Mononuclear cell (primary cell): ENCODE measurements around the gene NUP54. TPM values are rescaled to one million over a fixed set of nuclear protein-coding genes. Genes with fewer than 3 reads are reported as not detected.
A peak's percentile ranks its signal among the peaks of the same experiment; 100 is the strongest.

Experiments used
- H3K27me3 ChIP-seq: 2 replicates; pipeline ENCODE4 v1.6.0; 2011; ENCODE audit warnings: low read length, control low read depth; ENCODE audit not compliant: insufficient read depth
- H3K4me1 ChIP-seq: 2 replicates; pipeline ENCODE4 v1.5.1; 2011; ENCODE audit warnings: mild to moderate bottlenecking, low read length, control low read depth; ENCODE audit not compliant: insufficient read depth
- H3K4me3 ChIP-seq: 2 replicates; pipeline ENCODE4 v1.5.1; 2011; ENCODE audit warnings: mild to moderate bottlenecking, low read length, moderate library complexity
- H3K9me3 ChIP-seq: 2 replicates; pipeline ENCODE4 v1.5.1; 2011; ENCODE audit warnings: low read depth, mild to moderate bottlenecking, control low read depth, low read length
- total RNA-seq: library from RNA; depleted of rRNA; stranded (reverse); fragments of >200 nt; gene quantifications from one replicate; pipeline ENCODE4 v1.2.3, GENCODE V29; 2012

The NUP54 gene, protein sequence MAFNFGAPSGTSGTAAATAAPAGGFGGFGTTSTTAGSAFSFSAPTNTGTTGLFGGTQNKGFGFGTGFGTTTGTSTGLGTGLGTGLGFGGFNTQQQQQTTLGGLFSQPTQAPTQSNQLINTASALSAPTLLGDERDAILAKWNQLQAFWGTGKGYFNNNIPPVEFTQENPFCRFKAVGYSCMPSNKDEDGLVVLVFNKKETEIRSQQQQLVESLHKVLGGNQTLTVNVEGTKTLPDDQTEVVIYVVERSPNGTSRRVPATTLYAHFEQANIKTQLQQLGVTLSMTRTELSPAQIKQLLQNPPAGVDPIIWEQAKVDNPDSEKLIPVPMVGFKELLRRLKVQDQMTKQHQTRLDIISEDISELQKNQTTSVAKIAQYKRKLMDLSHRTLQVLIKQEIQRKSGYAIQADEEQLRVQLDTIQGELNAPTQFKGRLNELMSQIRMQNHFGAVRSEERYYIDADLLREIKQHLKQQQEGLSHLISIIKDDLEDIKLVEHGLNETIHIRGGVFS
- total RNA-seq = 82.9 TPM

DNA sequence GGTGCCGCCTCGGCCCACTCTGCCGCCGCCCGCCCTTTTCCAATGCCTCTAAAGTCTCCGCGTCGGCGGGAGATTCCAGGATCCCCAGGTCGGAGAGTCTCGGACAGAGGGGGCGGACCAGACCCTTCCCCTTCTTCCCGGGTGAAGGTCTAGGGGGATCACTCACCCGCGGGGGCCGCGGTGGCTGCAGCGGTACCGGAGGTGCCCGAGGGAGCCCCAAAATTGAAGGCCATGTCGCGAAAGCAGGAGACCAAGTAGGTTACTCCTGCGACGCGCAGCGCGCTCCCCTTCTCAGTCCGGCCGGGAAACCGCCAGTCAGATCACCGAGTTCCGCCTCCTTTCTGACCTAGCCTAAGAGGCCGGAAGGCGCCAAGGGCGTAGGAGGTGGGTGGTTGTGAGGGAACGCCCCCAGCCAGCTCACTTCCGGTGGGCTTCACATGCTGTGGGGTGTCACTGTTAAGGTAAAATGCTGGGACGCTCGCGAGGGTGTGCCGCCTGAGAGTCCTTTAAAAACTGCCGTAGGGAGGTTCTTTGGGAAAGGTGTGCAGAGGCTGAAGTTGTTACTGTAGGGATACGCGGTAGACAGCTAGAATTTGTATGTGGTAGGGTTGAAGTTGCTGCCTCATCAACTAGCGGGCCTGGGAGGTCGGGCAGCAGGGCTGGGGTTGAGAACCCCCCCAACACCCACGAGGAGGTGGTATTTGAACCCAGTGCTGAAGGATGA is at the start of gene NUP54:
Gene NUP54 (minus strand): TSS at position 256 of the 724 bp plus-strand sequence. CDS start 23 bp downstream, at position 233.
- Histone ChIP-seq H3K9me3 (no peaks in the 10 kb centered on the region), H3K4me1 (peaks cover 20% of the 10 kb centered on the region), H3K27me3 (no peaks in the 10 kb centered on the region), H3K4me3 (peak within 1 kb of the TSS; percentile 87)

DNA sequence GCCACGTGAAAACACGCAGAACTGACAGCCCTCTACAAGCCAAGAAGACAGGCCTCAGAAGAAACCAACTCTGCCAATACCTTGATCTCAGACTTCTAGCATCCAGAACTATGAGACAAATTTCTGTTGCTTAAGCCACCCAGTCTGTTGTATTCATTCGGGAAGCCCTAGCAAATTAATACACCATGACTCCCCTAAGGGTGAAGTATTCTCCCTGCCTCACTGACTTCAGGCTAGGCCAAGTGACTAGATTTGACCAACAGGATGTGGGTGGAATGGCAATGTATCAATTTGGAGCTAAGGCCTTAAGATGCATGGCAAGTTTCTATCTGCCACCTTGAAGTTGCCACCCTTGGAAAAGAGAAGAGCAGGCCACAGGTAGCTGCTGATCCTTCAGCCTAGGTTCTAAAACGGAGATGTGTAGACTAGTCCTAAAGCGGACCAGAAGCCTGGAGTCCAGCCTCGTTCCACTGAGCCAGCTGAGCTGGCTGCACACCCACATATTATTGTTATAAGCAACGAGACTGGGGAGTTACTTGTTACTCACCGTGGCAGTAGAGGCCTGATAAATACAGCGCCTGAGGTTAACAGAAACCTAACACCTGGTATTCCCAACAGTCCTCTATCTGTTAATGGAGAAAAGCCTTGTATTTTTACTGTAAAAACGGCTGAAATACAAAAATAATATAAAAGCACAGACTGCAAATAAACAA is 49.0 kb upstream of the NUP54 start:
- Histone ChIP-seq H3K27me3 (no peaks in the 10 kb centered on the region), H3K4me1 (peaks cover 79% of the 10 kb centered on the region), H3K4me3 (no peak overlapping the region), H3K9me3 (no peaks in the 10 kb centered on the region)

DNA sequence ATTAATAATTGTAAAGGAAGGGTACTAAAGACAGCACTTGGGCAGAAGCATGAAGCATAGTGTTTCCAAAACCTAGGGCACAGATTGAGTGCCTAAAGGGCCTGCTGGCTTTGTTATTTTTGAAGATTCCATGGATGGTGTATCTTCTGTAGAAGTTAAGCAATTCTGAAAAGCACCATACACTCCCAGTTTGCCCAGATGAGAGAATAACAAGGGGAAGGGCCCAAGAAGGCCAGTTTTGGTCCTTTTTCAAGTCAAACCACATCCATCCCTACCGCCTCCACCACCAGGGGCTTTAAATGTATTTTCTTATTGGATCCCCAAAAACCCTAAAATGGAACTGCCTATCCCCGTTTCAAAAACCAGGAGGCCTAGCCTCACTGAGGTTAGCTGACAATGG is 48.2 kb upstream of the NUP54 start:
- Histone ChIP-seq H3K27me3 (no peaks in the 10 kb centered on the region), H3K9me3 (no peaks in the 10 kb centered on the region), H3K4me3 (no peak overlapping the region), H3K4me1 (peaks cover 80% of the 10 kb centered on the region)

DNA sequence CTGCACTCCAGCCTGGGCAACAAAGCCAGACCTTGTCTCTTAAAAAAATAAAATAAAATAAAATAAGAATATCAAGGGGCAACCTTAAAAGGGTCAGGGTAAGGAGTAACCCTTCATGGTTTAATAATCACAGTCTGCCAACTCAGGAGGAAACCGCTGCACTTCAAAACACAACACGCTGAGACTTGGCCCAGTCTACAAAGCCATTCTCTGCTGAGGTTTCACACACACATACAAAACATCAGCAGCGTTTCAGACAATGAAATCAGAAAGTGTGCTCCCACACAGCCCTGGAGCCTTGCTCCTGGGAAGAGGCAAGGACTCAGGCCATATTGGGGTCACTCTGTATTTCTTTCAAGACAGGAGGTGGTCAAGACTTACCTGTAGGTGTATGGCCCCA is 47.1 kb upstream of the NUP54 start:
- peaks cover 71% of the 10 kb centered on the region for H3K4me1 ChIP-seq
- H3K4me3 ChIP-seq = no peak overlapping the region
- H3K27me3 ChIP-seq = no peaks in the 10 kb centered on the region
- no peaks in the 10 kb centered on the region for H3K9me3 ChIP-seq

DNA sequence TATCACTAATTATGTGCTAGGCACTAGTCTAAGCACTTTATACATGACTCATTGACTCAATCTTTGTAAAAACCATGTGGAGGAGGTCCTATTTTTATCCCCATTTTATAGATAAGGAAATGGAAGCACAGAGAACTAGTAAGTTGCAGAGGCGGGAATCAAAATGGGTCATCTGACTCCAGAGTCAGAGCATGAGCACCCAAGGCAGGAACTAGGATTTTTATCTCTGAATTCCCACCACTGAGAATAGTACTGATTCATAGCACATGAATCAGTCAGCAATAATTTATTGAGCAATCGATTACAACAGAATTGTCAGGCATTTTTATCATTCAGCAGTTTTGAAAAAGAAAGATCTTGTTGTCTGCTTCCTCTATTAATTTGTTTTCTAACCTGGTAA is 46.1 kb upstream of the NUP54 start:
- Histone ChIP-seq H3K4me3 (no peak overlapping the region), H3K27me3 (no peaks in the 10 kb centered on the region), H3K4me1 (peaks cover 61% of the 10 kb centered on the region), H3K9me3 (no peaks in the 10 kb centered on the region)

DNA sequence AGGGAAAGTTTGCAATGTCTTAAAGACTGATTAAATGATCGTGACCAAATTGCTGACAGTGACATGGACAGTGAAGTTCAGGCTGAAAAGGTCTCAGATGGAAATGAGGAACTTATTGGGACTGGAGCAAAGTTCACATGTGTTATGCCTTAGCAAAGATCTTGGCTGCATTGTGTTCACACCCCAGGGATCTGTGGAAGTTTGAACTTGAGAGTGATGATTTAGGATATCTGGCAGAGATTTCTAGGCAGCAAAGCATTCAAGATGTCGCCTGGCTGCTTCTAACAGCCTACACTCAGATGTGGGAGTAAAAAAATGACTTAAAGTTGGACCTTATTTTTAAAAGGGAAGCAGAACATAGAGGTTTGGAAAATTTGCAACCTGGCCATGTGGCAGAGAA is 44.0 kb upstream of the NUP54 start:
- no peaks in the 10 kb centered on the region for H3K9me3 ChIP-seq
- no peaks in the 10 kb centered on the region for H3K27me3 ChIP-seq
- H3K4me3 ChIP-seq = no peak overlapping the region
- H3K4me1 ChIP-seq = peaks cover 40% of the 10 kb centered on the region

DNA sequence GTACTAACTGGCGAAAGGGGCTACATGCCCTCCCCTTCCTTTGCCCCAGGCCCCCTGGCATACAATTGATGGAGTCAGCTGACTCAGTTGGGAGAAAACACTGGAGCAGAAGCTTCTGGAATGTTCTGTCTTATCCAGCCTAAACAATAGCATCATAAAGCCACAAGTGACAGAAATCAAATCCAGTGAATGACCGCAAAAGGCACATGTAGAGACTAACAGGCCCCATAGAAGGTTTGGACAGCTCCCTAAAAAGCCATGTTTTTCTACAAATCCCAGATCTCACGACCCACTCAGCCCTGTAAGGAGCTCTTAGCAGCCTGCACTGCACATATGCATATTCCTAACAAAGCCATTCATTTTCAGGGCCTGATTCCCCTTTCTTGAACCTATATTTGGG is 40.4 kb upstream of the NUP54 start:
- peaks cover 9% of the 10 kb centered on the region for H3K4me1 ChIP-seq
- no peaks in the 10 kb centered on the region for H3K9me3 ChIP-seq

DNA sequence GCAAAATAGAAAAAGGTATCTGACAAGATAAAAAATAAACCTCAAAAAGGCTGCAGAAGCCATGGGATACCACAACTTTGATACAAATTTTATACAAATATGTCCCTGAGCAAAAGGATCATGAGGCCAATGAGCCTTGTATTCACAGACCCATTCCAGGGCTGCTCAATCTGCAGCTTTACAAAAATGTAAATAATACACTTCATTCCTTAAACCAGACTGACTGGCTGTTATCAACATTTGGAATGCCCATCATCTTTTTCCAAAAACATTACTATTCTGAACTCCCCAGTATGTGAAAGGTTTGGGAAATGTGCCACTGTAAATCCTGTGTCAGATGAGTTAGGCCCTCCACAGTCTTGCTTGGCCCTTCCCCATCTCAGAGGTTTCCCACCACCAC is 40.0 kb upstream of the NUP54 start:
- Histone ChIP-seq H3K9me3 (no peaks in the 10 kb centered on the region), H3K4me3 (no peak overlapping the region), H3K4me1 (peaks cover 9% of the 10 kb centered on the region), H3K27me3 (no peaks in the 10 kb centered on the region)

More for the DNA sequence above, 40.4 kb upstream of the NUP54 start:
- Histone ChIP-seq H3K27me3 (no peaks in the 10 kb centered on the region), H3K4me3 (no peak overlapping the region)

DNA sequence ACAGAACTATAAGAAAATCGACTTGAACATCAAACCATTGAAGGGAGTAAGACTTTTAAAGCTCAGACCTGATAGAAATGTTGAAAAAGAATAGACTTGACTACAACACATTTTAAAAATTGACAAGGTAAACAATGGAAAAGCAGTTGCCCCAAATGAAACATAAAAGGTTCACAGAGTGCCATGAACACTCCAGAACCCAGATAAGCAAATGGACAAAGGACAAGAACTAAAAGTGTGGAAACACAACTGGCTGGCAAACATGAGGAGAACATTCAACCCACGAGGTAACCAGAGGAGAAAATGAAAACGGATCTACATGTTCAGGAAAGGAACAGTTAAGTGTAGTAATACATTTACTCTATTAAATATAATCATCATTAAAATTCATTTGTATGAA is 39.0 kb upstream of the NUP54 start:
- Histone ChIP-seq H3K9me3 (no peaks in the 10 kb centered on the region), H3K4me3 (no peak overlapping the region)

DNA sequence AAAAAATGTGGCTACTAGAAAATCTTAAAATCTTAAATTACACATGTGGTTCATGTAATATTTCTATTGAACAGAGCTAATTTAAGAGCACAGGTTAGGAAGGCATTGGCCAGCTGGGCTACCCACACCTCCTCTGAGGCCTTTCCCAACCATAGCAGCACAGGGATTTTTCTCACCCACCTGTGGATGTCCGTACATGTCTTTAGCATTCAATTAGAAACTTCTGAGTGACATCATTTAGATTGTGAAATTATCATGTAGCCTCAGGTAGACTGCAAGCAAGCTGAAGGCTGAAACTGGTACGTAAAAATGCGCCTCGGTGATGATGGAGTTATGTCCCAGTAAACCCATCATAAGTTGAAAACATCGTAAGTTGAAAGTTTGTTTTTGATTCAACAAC is 34.3 kb upstream of the NUP54 start:
- H3K4me3 ChIP-seq = no peak overlapping the region
- no peaks in the 10 kb centered on the region for H3K27me3 ChIP-seq
- H3K9me3 ChIP-seq = no peaks in the 10 kb centered on the region
- H3K4me1 ChIP-seq = no peaks in the 10 kb centered on the region

More for the DNA sequence above, 39.0 kb upstream of the NUP54 start:
- H3K27me3 ChIP-seq = no peaks in the 10 kb centered on the region
- peaks cover under 1% of the 10 kb centered on the region for H3K4me1 ChIP-seq

DNA sequence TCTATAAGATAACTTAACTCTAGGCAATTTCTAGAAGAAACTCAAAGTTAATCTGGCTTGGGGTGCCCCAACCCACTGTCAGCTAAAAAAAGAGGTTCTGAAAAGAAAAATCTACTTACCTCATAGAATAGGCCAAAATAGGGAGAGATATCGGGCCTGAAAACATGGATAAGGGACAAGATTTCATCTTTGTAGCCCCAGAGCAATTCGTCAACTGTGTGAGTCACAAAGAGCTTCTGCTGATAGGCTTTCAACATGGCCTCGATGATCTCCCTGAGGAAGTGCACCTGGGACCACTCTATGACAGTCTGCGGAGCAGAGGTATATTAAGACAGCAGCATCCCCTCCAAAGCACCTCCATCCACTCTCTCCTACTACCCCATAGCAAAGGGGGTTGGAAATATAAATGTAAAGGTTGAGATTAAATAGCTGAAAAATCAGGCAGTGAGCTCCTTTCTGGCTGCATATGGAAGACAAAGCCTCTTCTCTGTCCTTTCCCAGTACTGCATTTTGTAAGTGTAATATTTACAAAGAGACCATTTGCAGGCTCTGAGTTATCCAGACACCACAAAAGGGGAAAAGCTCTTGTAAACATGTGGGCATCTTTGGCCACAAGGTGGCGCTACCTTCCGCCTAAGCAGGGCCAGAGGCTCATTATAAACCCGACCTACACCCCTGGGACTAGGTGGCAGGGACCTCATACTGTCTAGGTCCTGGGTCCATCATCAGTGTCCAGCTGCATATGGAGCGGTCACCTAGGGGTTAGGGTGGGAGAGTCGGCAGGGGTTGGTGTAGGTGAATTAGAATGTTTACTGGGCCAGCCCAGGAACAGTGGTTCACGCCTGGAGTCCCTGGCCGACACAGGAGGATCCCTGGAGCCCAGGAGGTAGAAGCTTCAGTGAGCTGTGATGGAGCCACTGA is 31.5 kb upstream of the NUP54 start:
- no peak overlapping the region for H3K4me3 ChIP-seq
- H3K4me1 ChIP-seq = no peaks in the 10 kb centered on the region
- H3K9me3 ChIP-seq = no peaks in the 10 kb centered on the region
- H3K27me3 ChIP-seq = no peaks in the 10 kb centered on the region

DNA sequence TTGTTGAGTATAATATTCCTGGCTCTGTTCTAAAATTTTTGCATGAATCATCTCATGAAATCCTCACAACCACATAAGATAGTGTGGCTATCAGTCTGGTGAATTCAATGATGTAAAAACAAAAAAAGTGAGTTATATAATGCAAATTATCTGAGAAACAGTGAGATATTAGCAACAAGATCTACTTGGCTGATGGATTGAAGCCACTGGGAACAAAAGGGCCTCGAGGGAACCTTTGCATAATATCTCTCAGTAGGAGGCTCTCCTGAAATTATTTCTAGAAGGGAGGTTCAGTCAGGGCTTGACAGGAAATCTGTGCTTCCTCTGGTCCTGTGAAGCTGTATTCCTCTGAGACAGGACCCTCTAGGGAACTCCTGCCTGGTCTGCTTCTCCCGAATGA is 30.1 kb upstream of the NUP54 start:
- H3K4me3 ChIP-seq = no peak overlapping the region

DNA sequence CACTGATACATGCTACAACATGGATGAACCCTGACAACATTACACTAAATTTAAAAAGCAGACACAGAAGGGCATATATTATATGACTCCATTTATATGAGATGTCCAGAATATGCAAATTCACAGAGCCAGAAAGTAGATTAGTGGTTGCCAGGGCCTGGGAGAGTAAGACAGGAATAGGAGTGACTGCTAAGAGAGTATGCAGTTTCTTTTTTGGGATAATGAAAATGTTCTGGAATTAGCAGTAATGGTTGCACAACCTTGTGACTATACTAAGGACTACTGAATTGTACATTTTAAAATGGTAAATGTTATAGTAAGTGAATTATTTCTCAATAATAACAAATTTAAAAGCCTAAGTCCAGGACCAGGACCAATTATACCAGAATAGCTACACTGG is 29.5 kb upstream of the NUP54 start:
- H3K9me3 ChIP-seq = no peaks in the 10 kb centered on the region
- no peak overlapping the region for H3K4me3 ChIP-seq
- no peaks in the 10 kb centered on the region for H3K4me1 ChIP-seq
- no peaks in the 10 kb centered on the region for H3K27me3 ChIP-seq

More for the DNA sequence above, 30.1 kb upstream of the NUP54 start:
- H3K9me3 ChIP-seq = no peaks in the 10 kb centered on the region
- H3K4me1 ChIP-seq = no peaks in the 10 kb centered on the region
- H3K27me3 ChIP-seq = no peaks in the 10 kb centered on the region

DNA sequence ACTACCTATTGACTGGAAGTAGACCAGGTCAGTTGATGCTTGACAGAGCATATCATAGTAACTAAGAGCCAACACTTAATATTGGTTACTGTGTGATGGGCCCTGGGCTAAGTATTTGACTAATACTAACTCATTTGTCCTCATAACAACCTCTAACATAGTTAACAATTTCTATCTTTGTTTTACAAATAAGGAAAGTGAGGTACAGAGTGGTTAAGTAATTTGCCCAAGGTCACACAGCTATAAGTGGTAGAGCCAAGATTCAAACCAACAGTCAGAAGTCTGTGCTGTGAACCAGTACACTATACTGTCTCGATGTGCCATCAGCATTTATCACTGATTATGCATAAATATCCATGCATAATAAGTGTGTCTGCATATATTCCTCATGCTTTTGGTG is 27.1 kb upstream of the NUP54 start:
- H3K4me3 ChIP-seq = no peak overlapping the region
- no peaks in the 10 kb centered on the region for H3K4me1 ChIP-seq
- no peaks in the 10 kb centered on the region for H3K27me3 ChIP-seq
- no peaks in the 10 kb centered on the region for H3K9me3 ChIP-seq
